ENCODE data around the gene WNK4.

The WNK4 gene

GRCh38 chr17:42773290-42774035, 6.9 kb upstream of the WNK4 start, which contains the start of gene VPS25:
Gene VPS25 (plus strand): TSS chr17:42773449. CDS start chr17:42773476, 27 bp downstream.
- no peak for FAIRE-seq

GRCh38 chr17:42774066-42774745, 6.2 kb upstream of the WNK4 start:
- FAIRE-seq: no peak

GRCh38 chr17:42775534-42776098, 4.8 kb upstream of the WNK4 start:
- FAIRE-seq: no peak

- FAIRE-seq: no peak
These were observed 1.8 kb upstream of the WNK4 start for GRCh38 chr17:42778570-42778969.

- no peak for FAIRE-seq
These were observed 990 bp upstream of the WNK4 start for GRCh38 chr17:42779304-42779935.

GRCh38 chr17:42780851-42781638, 635 bp downstream of the WNK4 start:
- FAIRE-seq: no peak

GRCh38 chr17:42781639-42782165, 1.3 kb downstream of the WNK4 start:
- no peak for FAIRE-seq

GRCh38 chr17:42782166-42783061, 2.0 kb downstream of the WNK4 start:
- FAIRE-seq: no peak

- FAIRE-seq: no peak
These were observed 2.8 kb downstream of the WNK4 start for GRCh38 chr17:42783062-42783790.

GRCh38 chr17:42783791-42784138, 3.4 kb downstream of the WNK4 start:
- FAIRE-seq: no peak

- FAIRE-seq: no peak
These were observed 4.0 kb downstream of the WNK4 start for GRCh38 chr17:42784409-42784808.

- no peak for FAIRE-seq
These were observed 4.6 kb downstream of the WNK4 start for GRCh38 chr17:42784811-42785592.

- FAIRE-seq: no peak
These were observed 6.9 kb downstream of the WNK4 start for GRCh38 chr17:42787266-42787665.

GRCh38 chr17:42791948-42792347, 11.5 kb downstream of the WNK4 start:
- no peak for FAIRE-seq

GRCh38 chr17:42792545-42792944, 12.1 kb downstream of the WNK4 start:
- FAIRE-seq: no peak

GRCh38 chr17:42795061-42795460, 14.7 kb downstream of the WNK4 start:
- no peak for FAIRE-seq

GRCh38 chr17:42795465-42795864, 15.1 kb downstream of the WNK4 start:
- no peak for FAIRE-seq

GRCh38 chr17:42796066-42796758, 15.8 kb downstream of the WNK4 start:
- FAIRE-seq: no peak

All from colon (tissue), 2 donors.